CD8-positive, alpha-beta memory T cell (primary cell): ENCODE data around the gene HSD17B8. TPM values are rescaled to one million over a fixed set of nuclear protein-coding genes. Genes with fewer than 3 reads are reported as not detected.
A peak's percentile ranks its signal among the peaks of the same experiment; 100 is the strongest.

ENCODE experiments used
- CTCF ChIA-PET: fragments of 350-600 bp; sonication (Branson Sonifier 250); formaldehyde crosslinking; loops from one replicate; lab custom pipeline; 2021; ENCODE audit warnings: antibody characterized with exemption; lab: Charles Lee
- POLR2A ChIA-PET: fragments of 350-600 bp; sonication (Branson Sonifier 250); formaldehyde crosslinking; loops from one replicate; lab custom pipeline; 2021; ENCODE audit warnings: antibody characterized with exemption; lab: Charles Lee
- DNase-seq, 5 donors: peaks; one replicate each; pipeline versions ENCODE4 v3.0.0 to v3.0.0-alpha.2; 2020 to 2022; ENCODE audit warnings: mixed read lengths in 1 of 5
- H3K27ac ChIP-seq: one replicate; pipeline ENCODE4 v1.7.0; 2013; ENCODE audit warnings: low read depth, mild to moderate bottlenecking, low read length, moderate library complexity
- H3K27me3 ChIP-seq: 2 replicates; pipeline ENCODE4 v1.7.0; 2013; ENCODE audit warnings: low read length, mild to moderate bottlenecking; ENCODE audit not compliant: insufficient read depth, poor library complexity, severe bottlenecking
- H3K36me3 ChIP-seq: 2 replicates; pipeline ENCODE4 v1.7.0; 2013; ENCODE audit warnings: mild to moderate bottlenecking, low read length, moderate library complexity; ENCODE audit not compliant: insufficient read depth
- H3K4me1 ChIP-seq: 2 replicates; pipeline ENCODE4 v1.7.0; 2013; ENCODE audit warnings: mild to moderate bottlenecking, low read length, moderate library complexity; ENCODE audit not compliant: insufficient read depth
- H3K4me3 ChIP-seq: 2 replicates; pipeline ENCODE4 v1.7.0; 2013; ENCODE audit warnings: mild to moderate bottlenecking, low read length
- H3K9me3 ChIP-seq: 2 replicates; pipeline ENCODE4 v1.7.0; 2013; ENCODE audit warnings: mild to moderate bottlenecking, low read length
- H3K27ac Mint-ChIP-seq, 8 donors: one replicate each; pipeline ENCODE4 v1.8.0; 2020 to 2021; ENCODE audit warnings: mixed read lengths in 8 of 8, mild to moderate bottlenecking in 6 of 8, inconsistent platforms in 3 of 8, moderate library complexity in 3 of 8
- H3K27me3 Mint-ChIP-seq, 2 donors: one replicate each; pipeline ENCODE4 v1.8.0; 2020 to 2021; ENCODE audit warnings: mixed read lengths in 2 of 2, mild to moderate bottlenecking in 1 of 2, moderate library complexity in 1 of 2
- H3K36me3 Mint-ChIP-seq, 3 donors: one replicate each; pipeline ENCODE4 v1.8.0; 2020 to 2021; ENCODE audit warnings: mixed read lengths in 3 of 3, inconsistent platforms in 1 of 3, mild to moderate bottlenecking in 1 of 3
- H3K4me1 Mint-ChIP-seq, 3 donors: one replicate each; pipeline ENCODE4 v1.8.0; 2020 to 2021; ENCODE audit warnings: mixed read lengths in 3 of 3, inconsistent platforms in 1 of 3, mild to moderate bottlenecking in 1 of 3
- H3K4me3 Mint-ChIP-seq, 7 donors: one replicate each; pipeline ENCODE4 v1.8.0; 2020 to 2021; ENCODE audit warnings: mixed read lengths in 7 of 7, mild to moderate bottlenecking in 6 of 7, moderate library complexity in 4 of 7, inconsistent platforms in 2 of 7
- H3K9me3 Mint-ChIP-seq, 5 donors: one replicate each; pipeline ENCODE4 v1.8.0; 2020 to 2022; ENCODE audit warnings: mixed read lengths in 5 of 5, mild to moderate bottlenecking in 3 of 5, moderate library complexity in 2 of 5, inconsistent platforms in 1 of 5
- polyA plus RNA-seq: library from polyadenylated mRNA; unstranded; fragments of 300-500 nt; fragmentation: Illumina TruSeq; gene quantifications from one replicate; pipeline ENCODE4 v1.2.3, GENCODE V29; 2021
- total RNA-seq, 2 experiments: library from RNA; stranded (reverse); gene quantifications; one replicate each; pipeline ENCODE4 v1.2.3, GENCODE V29; 2021

The HSD17B8 gene
- total and polyA plus RNA-seq, 3 experiments from 2014 or later = 21.3 to 50.7 (median 23.5) TPM

DNA sequence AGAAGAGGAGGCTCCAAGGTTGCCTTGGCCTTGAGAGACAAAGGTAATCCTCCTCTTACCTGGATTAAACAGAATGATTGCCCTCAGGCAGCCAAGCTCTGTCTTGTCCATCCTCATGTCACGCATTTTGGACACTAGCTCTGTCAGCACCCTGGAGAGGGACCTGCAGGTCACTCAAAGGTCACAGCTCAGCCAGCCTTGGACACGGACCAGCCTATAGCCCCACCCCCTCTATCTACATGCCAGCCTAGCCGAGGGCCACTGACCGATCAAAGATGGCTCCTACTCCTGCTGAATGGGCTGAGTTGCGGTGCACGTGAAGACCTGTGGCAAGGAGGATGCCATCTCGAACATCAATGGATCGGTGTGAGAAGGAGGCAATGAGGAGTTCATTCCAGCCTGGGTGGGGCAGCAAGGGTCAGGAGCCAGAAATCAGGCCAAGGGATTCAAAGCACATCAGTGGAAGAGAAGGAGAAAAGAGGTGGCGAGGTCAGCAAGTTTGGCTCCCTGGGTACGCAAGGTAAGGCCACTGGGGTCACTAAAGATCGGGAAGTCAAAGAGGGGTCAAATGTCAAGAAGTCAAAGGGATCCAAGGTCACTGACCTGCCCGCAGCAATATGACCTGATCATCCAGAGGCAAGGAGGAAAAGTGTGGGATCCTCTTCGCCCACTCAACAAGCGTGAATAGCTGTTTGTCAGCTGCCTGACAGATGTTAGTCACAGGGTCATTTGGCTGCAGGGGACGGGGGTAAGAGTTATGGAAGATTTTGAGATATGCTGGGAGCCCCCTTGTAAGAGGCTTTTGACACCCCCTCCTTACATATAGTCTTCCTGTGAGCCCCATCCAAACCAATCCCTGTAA, 8.9 kb upstream of the HSD17B8 start:
- Mint-ChIP-seq H3K36me3 (peaks cover 13 to 56% (median 18%) of the 10 kb centered on the region in 3 donors), H3K27me3 (peaks cover 7 to 13% of the 10 kb centered on the region in 2 donors), H3K4me3 (peak overlapping the region in 1 of 7 donors; percentile 7), H3K4me1 (peaks cover 40 to 54% (median 42%) of the 10 kb centered on the region in 3 donors), H3K27ac (peak overlapping the region in 1 of 8 donors; percentile 63), H3K9me3 (no peaks in the 10 kb centered on the region)
- H3K4me3 ChIP-seq = no peak overlapping the region
- H3K27ac ChIP-seq = no peak overlapping the region
- no peaks in the 10 kb centered on the region for H3K9me3 ChIP-seq
- POLR2A ChIA-PET = interaction anchor here (1.1 kb wide), 1 partner anchor 32 kb away, joined by 3 read pairs; no protein-coding TSS in a partner anchor
- peaks cover 12% of the 10 kb centered on the region for H3K27me3 ChIP-seq
- DNase-seq = no peak
- peaks cover 27% of the 10 kb centered on the region for H3K36me3 ChIP-seq
- peaks cover 40% of the 10 kb centered on the region for H3K4me1 ChIP-seq
- CTCF ChIA-PET = interaction anchor here (1.6 kb wide), 1 partner anchor 54 kb away, joined by 3 read pairs; no protein-coding TSS in a partner anchor

DNA sequence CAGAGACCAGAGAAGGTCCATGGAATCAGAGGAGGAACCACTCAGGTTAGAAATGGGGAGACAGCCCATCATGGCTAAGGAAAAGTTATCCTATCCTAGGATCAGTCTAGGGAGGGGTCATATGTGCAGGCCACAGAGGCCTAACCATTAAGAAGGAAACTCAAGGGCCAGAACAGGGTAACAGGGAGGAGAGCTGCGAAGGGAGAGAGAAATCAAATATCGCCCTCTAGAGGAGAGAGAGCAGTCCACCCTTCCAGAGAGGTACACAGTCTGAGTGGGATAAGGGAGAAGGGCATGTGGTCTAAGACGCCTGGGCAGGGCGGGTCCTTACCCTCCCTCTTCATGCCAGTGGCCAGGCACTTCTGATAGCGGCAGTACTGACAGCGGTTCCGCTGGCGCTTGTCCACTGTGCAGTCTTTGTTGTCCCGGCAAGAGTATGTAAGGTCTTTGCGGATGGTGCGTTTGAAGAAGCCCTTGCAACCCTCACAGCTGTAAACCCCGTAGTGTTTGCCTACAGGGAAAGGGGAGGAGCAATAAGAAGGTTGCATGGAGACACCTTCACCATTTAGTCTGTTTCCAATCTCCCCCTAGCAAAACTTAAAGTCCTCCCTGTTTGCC, 6.9 kb upstream of the HSD17B8 start:
- Histone ChIP-seq H3K4me1 (peaks cover 46% of the 10 kb centered on the region), H3K27ac (no peak overlapping the region), H3K36me3 (peaks cover 36% of the 10 kb centered on the region), H3K27me3 (no peaks in the 10 kb centered on the region), H3K4me3 (no peak overlapping the region), H3K9me3 (no peaks in the 10 kb centered on the region)
- H3K4me1 Mint-ChIP-seq = peaks cover 52 to 64% (median 56%) of the 10 kb centered on the region in 3 donors
- H3K9me3 Mint-ChIP-seq = no peaks in the 10 kb centered on the region
- H3K27me3 Mint-ChIP-seq = peaks cover 0 to 2% of the 10 kb centered on the region in 2 donors
- CTCF ChIA-PET = interaction anchor here (0.9 to 4.2 kb wide), 10 partner anchors 11 to 102 kb away, joined by 3 to 15 read pairs (median 4); partner anchors contain the start of gene RING1
- peak overlapping the region; percentile 47 to 99 (median 89) for H3K4me3 Mint-ChIP-seq
- DNase-seq = peak in 2 of 5 donors; percentile 44 to 61
- H3K36me3 Mint-ChIP-seq = peaks cover 13 to 75% (median 20%) of the 10 kb centered on the region in 3 donors
- H3K27ac Mint-ChIP-seq = peak overlapping the region; percentile 34 to 98 (median 83)
- POLR2A ChIA-PET = no interaction called here

DNA sequence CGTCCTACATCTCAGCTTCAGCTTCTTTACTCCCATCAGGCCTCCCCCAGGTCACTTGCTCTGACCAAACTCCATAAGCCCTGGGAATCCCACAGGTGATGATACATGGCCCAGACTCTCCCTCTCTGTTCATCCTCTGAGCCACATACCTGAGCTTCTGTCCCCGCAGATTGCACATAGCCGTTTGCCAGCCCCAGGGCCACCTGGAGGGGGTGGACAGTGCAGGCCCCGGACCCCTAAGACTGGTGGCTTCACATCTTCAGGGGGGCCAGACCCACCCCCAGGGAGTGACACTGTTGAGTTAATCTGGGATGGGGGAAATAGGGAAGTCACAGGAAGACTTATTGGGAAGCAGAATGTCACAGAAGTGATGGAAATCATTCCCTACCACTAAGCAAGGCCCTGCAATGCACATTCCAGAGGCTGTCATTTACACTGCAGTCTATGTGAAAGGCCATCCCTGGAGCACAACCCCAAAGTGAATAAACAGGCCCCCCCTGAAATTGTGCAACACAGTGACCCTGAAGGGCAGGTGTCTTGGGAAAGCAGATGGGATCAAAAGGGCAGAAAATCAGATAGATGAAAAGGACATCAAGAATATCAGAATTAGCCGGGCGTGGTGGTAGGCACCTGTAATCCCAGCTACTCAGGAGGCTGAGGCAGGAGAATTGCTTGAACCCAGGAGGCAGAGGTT, 6.1 kb upstream of the HSD17B8 start:
- ChIA-PET POLR2A (no interaction called here), CTCF (interaction anchor here (0.7 to 4.2 kb wide), 10 partner anchors 9 to 101 kb away, joined by 3 to 15 read pairs (median 4); partner anchors contain the start of gene RING1)
- no peak overlapping the region for H3K4me3 ChIP-seq
- Mint-ChIP-seq H3K9me3 (no peaks in the 10 kb centered on the region), H3K27me3 (no peaks in the 10 kb centered on the region), H3K36me3 (peaks cover 20 to 81% (median 27%) of the 10 kb centered on the region in 3 donors), H3K27ac (peak overlapping the region in 7 of 8 donors; percentile 77 to 98 (median 90)), H3K4me1 (peaks cover 55 to 66% (median 59%) of the 10 kb centered on the region in 3 donors), H3K4me3 (peak overlapping the region; percentile 80 to 100 (median 98))
- DNase-seq = no peak
- peaks cover 44% of the 10 kb centered on the region for H3K36me3 ChIP-seq
- no peak overlapping the region for H3K27ac ChIP-seq
- H3K9me3 ChIP-seq = no peaks in the 10 kb centered on the region
- peaks cover 48% of the 10 kb centered on the region for H3K4me1 ChIP-seq
- no peaks in the 10 kb centered on the region for H3K27me3 ChIP-seq

DNA sequence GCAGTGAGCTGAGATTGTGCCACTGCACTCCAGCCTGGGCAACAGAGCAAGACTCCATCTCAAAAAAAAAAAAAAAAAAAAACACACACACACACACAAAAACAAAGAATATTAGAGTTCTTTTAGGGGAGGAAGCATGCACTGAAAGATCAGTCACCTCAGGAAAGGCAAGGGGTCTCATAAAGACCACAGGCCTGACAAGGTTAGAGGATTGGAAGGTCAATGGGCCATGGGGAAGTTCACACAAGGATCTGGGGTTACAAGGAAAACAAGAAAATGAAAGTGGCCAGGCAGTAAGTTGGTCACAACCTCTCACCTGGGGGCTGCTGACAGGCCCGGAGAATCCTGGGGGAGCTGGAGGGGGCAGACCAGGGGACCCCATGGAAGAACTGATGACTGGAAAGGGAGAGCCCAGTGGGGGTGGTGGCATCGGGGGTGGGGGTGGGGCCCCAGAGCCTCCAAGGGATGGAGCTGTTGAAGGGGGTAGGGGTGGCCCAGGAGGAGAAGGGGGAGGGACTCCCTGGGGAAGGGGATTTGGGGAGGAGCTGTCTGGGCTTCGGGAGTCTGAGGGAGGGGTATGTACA, 5.5 kb upstream of the HSD17B8 start:
- Mint-ChIP-seq H3K27ac (peak overlapping the region in 7 of 8 donors; percentile 92 to 99 (median 96)), H3K36me3 (peaks cover 21 to 85% (median 28%) of the 10 kb centered on the region in 3 donors), H3K4me1 (peaks cover 58 to 70% (median 65%) of the 10 kb centered on the region in 3 donors), H3K27me3 (no peaks in the 10 kb centered on the region), H3K9me3 (no peaks in the 10 kb centered on the region), H3K4me3 (peak overlapping the region; percentile 87 to 100 (median 99))
- Histone ChIP-seq H3K27me3 (no peaks in the 10 kb centered on the region), H3K4me1 (peaks cover 54% of the 10 kb centered on the region), H3K27ac (no peak overlapping the region), H3K36me3 (peaks cover 46% of the 10 kb centered on the region), H3K4me3 (no peak overlapping the region), H3K9me3 (no peaks in the 10 kb centered on the region)
- DNase-seq = no peak
- POLR2A ChIA-PET = interaction anchor here (1.2 to 1.5 kb wide), 2 partner anchors 10 to 73 kb away, joined by 5 to 6 read pairs; partner anchors contain the start of genes RING1, RPS18 and VPS52
- CTCF ChIA-PET = interaction anchor here (0.7 to 4.2 kb wide), 4 partner anchors 10 to 50 kb away, joined by 3 to 15 read pairs (median 6); partner anchors contain the start of gene RING1

DNA sequence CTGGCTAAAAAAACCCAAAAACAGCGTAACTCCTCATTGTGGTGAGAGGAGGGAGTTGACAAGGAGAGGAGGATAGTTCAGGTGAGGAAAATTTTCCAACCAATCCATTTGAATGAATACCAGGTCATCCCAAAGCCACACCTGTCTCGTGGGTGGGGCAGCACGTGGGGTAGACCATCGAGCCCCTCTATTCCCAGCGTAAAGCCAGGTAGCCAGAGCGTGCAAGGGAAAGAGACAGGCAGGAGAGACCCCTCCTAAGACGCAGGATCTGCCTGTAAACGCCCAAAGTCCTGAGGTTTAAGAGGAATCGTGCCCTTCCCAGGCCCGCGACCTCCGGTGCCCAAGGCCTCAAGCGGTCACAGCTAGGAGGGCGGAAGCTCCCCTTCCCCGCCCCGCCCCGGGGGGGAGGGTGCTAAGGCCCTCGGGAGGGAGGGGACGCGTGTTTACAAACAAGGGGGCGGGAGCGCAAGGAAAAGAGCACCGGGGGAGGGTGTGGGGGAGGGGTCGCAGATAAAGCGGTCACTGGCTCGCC, 4.7 kb upstream of the HSD17B8 start:
- H3K4me1 Mint-ChIP-seq = peaks cover 63 to 71% (median 70%) of the 10 kb centered on the region in 3 donors
- Histone ChIP-seq H3K4me1 (peaks cover 58% of the 10 kb centered on the region), H3K4me3 (peak overlapping the region; percentile 96)

DNA sequence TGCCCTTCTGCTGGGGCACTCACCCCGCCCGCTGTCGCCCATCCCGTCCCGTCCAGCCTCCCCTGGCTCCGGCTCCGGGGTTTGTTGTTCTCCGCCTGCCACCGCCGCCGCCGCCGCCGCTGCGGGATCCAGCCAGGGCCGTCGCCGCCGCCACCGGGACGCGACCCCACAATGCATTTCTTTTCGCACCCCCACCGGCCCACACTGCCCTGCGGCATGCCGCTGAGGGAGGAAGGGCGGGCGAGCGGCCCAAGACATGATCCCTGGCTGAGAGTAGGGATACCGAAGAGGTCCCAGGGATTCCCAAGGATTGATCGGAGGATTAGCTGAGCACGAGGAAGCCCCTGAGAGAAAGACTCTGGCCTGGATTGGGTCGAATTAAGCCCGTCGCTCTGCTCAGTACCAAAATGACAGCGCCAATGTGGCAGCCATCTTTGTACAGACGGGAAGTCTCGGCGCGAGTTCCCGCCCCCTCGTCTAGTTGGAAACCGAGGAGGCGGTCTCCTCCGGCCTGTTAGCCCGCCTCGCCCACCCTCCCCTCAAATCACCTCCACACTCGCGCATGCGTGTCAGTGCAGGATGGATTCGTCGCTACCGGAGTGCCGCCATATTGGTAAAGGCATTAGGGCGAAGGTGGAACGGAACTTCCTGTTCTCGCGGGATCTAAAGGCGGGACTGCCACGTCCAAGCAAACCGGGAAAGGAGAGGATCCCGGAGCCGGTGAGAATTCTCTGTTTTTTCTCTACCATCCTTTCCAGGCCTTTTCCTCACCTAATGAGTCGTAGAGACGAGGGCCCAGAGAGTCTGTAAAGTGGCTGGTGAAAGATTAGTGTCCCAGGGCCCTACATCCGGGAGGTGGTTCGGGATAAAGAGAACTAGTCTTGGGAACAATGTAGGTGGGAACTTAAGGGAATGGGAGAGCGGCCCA, 4.0 kb upstream of the HSD17B8 start, which contains the start of the genes RXRB and SLC39A7:
TSS of gene RXRB (minus strand) at position 447 of the 928 bp plus-strand sequence. CDS start at position 258, 189 bp downstream.
TSS of gene SLC39A7 (plus strand) at position 649 of the 928 bp plus-strand sequence. CDS start 379 bp downstream, outside the sequence.
- Mint-ChIP-seq H3K4me3 (peak within 1 kb of the TSS; percentile 98 to 100 (median 99)), H3K36me3 (peaks cover 20 to 76% (median 26%) of the 10 kb centered on the region in 3 donors), H3K27ac (peak within 1 kb of the TSS; percentile 98 to 100 (median 99)), H3K4me1 (peaks cover 68 to 78% (median 77%) of the 10 kb centered on the region in 3 donors), H3K9me3 (no peaks in the 10 kb centered on the region), H3K27me3 (no peaks in the 10 kb centered on the region)
- H3K4me3 ChIP-seq = peak within 1 kb of the TSS; percentile 96
- H3K4me1 ChIP-seq = peaks cover 64% of the 10 kb centered on the region
- ChIA-PET CTCF (interaction anchor here (0.7 to 4.2 kb wide), 4 partner anchors 38 to 48 kb away, joined by 3 to 15 read pairs (median 6); no protein-coding TSS in a partner anchor), POLR2A (interaction anchor here (1.2 to 1.5 kb wide), 3 partner anchors 8 to 71 kb away, joined by 5 to 6 read pairs (median 6); partner anchors contain the start of genes RING1, RPS18 and VPS52)
- H3K36me3 ChIP-seq = peaks cover 37% of the 10 kb centered on the region
- H3K9me3 ChIP-seq = no peaks in the 10 kb centered on the region
- peak; percentile 97 to 100 (median 98) for DNase-seq
- no peaks in the 10 kb centered on the region for H3K27me3 ChIP-seq
- peak within 1 kb of the TSS; percentile 92 for H3K27ac ChIP-seq

More for the DNA sequence above, 4.7 kb upstream of the HSD17B8 start:
- no peaks in the 10 kb centered on the region for H3K27me3 Mint-ChIP-seq
- Histone ChIP-seq H3K27me3 (no peaks in the 10 kb centered on the region), H3K36me3 (peaks cover 44% of the 10 kb centered on the region), H3K27ac (peak overlapping the region; percentile 92), H3K9me3 (no peaks in the 10 kb centered on the region)
- peaks cover 21 to 80% (median 28%) of the 10 kb centered on the region in 3 donors for H3K36me3 Mint-ChIP-seq
- no peaks in the 10 kb centered on the region for H3K9me3 Mint-ChIP-seq
- POLR2A ChIA-PET = interaction anchor here (0.5 to 1.5 kb wide), 5 partner anchors 9 to 77 kb away, joined by 3 to 6 read pairs (median 5); partner anchors contain the start of genes B3GALT4, RING1, RPS18 and VPS52
- H3K27ac Mint-ChIP-seq = peak overlapping the region; percentile 92 to 99 (median 96)
- peak in 1 of 5 donors; percentile 61 for DNase-seq
- CTCF ChIA-PET = interaction anchor here (0.7 to 4.2 kb wide), 4 partner anchors 37 to 49 kb away, joined by 3 to 15 read pairs (median 6); no protein-coding TSS in a partner anchor
- H3K4me3 Mint-ChIP-seq = peak overlapping the region; percentile 87 to 100 (median 99)
